NCI-H748 treated with DMSO at 0.1 percent for 48 hours (cell line): Measurements from ENCODE around the gene GLUL.

Source experiments
- DNase-seq: peaks from one replicate; lab custom pipeline; 2025; lab: John Stamatoyannopoulos, UW

Gene GLUL

DNA sequence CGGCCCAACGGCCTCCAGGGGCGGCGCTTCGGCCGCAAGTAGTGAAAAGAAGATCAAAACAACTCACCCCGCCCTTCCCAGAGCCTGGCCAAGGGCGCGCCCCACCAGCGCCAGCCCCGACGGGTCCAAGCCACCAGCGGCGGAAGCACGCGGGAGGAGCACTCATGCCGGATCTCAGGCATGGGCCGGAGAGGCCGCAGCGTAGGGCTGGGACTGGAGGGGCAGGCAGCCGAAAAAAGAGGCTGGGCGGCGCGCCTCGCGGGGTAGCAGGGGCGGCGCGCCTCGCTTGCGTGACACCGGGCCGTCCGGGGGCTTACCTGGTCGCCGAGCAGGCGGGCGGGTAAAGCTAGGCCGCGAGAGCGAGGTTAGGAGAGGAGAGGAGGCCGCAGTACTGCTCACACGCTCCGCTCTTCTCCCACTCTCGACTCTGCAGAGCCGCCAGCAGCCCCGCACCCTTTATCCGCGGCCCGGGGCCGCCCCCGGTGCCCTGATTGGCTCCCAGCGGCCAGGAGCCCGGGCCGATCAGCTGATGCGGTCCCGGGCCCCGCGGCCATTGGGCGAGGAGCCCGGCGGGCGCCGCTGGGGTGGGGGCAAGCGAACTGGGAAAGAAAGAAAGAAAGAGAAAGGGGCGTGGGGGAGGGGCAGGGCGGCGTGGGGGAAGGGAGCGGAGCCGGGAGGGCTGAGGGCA is at the start of gene GLUL:
Gene GLUL (minus strand): TSS at position 429 of the 688 bp plus-strand sequence. CDS start 3,053 bp downstream, outside the sequence.
- DNase-seq = peak; percentile 46

GRCh38 chr1:182438326-182438725 is 46.7 kb upstream of the GLUL start:
- DNase-seq = no peak

- DNase-seq = no peak
These were observed 42.0 kb upstream of the GLUL start for GRCh38 chr1:182433580-182433979.

DNA sequence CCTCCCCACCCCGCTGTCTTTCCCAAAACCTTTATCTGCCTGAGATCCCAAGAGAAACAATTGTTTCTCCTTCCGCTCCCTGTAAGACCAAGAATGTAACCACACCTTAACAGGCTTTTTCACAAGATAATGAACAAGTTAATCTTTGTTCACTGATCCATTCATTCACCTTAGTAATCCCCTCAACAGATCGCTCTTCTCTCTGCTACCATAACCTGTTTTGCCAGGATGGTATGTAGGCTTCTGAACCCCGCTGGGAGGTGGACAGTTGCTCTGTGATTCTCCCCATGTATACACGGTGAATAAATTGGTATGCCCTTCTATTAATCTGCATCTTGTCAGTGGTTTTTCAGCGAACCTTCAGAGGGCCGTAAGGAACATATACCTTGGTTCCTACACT is 39.7 kb upstream of the GLUL start:
- no peak for DNase-seq

DNA sequence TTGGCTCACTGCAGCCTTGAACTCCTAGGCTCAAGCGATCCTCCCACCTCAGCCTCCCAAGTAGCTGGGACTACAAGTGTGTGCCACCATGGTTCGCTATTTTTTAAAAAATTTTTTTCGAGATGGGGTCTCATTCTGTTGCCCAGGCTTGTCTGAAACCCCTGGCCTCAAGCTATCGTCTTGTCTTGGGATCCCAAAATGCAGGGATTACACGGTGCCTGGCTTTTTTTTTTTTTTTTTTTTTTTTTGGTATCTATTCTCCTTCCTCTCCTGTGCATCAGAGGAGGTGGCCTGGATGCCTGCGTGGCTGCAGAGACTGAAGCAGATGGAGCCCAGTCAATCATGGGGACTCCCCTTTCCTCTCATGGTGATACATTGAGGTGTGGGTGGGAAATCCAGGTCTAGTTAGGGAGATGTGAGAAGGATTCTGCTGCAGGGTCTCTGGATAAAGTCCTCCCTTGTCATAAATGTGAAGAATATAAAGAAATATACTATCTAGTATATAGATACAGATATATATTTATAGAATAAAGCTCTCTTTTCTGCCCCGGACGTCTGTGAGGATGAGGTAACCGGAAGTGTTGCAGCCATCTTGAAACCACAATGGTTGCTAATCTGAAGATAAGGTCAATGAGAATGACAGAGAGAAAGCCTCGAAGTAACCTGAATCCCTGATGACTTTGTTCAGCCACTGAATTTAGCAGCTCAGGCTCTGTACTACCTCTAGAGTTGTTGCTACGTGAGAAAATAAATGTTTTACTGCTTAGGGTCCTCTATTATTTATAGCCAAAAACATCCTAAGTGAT is 38.9 kb upstream of the GLUL start:
- no peak for DNase-seq

DNA sequence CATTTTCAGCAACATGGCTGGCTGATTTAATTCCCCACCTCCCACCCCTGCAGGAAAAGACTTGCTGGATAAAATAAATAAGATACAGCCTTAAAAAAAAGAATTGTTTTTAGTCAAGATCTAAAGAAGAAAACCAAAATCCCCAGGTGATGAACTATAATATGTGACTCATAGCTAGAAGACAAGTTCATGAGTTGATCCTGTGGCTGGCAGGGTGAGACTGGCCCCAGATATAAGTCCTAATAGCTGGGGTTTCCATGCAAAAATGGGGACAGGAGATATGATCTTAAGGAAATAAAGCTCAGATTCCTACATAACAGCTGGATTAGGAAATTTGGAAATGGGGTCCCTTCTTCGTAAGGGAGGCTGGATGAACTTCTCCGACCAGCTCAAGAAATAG is 36.5 kb upstream of the GLUL start:
- DNase-seq = no peak

- DNase-seq = no peak
These were observed 35.1 kb upstream of the GLUL start for GRCh38 chr1:182426442-182427430.

DNA sequence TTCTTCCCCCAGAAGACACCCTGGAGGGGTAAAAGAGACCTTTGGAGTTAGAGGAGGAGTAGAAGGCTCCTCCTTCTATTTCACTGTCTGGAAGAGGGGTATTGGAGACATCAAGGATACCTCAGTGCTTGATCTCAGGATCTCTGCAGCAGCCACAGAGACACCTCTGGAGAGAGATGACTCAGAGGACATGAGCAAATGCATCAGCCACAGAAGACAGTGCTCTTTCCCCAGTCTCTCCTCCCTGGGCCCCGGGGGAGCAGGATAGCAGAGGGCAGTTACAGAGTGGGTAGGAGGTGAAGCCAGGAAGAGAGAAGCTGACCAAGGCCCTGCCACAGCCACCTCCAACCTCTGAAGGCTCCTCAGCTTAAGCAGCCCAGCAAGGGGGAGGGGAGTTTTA is 24.2 kb upstream of the GLUL start:
- no peak for DNase-seq

- no peak for DNase-seq
These were observed 22.4 kb upstream of the GLUL start for GRCh38 chr1:182413969-182414368.

GRCh38 chr1:182413486-182413885 is 21.9 kb upstream of the GLUL start:
- no peak for DNase-seq

DNA sequence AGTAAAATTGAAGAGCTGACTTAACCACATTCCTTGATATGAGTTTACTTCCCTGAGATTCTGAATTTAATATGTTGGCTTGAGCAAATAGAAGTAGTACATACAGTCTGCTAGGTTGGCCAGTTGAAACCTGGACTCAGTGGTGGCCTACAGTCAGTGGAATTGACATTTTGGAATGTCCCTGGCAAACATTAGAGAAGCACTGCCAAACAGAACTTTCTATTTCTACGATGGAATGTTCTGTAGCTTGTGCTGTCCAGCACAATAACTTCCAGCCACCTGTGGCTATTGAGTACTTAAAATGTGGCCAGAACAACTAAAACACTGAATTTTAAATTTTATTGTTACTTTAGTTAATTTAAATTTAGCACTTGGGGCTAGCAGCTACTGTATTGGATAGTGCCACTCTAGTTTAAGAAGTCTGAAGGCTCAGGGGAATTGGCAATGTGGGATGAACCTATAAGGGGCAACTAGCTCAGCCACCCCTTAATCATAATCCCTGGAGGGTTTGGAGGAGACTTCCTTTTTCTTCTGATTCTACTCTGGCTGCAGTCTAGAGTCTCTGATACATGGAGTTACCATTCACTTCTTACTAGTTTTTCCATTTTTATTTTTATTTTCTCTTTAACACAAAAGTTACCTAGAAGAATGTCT is 19.2 kb upstream of the GLUL start:
- DNase-seq = no peak

DNA sequence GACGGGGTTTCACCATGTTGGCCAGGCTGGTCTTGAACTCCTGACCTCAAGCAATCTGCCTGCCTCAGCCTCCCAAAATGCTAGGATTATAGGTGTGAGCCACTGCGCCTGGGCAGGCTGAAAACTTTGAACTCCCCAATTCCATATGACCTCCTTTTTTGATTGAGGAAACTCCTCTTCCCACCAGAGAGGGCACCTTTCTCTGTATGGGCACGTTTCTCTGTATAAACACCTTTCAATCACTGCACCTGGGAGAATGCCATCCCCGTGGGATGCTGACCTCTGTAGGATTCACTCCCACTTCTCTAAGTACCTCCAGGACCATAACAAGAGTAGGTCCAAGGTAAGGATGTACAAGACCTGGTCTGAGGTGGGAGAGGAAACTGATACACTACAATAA is 18.5 kb upstream of the GLUL start:
- DNase-seq = no peak

DNA sequence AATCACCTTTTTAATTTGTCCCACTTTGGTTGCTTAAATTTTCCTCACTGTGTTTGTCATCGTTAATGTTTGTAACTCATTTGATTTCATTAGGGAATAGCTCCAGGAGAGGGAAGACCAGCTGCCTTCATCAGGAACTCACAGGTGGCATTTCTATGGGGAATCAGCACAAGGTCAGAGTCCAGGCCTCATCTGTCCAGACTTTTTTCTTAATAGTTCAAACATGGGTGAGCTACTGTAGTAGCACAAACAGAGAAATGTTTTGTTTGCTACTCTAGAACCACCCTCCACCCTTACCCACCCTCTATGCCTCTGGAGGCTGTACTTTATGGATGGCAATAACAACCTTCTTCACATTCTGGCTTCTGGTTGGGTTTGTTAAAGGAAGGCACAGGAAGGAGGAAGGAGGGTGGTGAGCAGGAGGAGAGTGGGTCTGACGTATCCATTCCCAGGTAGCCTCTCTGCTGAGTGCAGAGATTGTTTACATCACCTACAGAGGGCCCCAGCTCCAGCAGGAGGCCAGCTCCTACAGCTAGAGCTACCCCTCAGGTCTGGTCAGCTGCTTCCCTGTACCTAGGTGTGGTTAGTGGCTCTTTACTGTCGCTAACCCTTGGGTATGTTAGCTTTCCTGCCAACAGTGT is 17.0 kb upstream of the GLUL start:
- no peak for DNase-seq

GRCh38 chr1:182407724-182408123 is 16.1 kb upstream of the GLUL start:
- DNase-seq = no peak

DNA sequence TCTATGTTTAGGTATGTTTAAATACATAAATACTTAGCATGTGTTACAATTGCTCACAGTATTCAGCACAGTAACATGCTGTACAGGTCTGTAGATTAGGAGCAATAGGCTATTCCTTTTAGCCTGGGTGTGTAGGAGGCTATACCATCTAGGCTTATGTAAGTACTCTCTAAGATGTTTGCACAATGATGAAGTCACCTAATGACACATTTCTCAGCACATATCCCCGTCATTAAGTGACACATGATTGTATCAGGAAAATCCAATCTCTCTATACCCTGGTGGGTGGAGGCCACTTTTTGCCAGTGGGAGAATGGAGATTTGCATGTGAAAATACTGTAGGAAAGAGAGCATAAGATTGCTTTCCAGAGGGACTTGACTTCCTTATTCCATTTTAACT is 14.4 kb upstream of the GLUL start:
- DNase-seq = no peak

DNA sequence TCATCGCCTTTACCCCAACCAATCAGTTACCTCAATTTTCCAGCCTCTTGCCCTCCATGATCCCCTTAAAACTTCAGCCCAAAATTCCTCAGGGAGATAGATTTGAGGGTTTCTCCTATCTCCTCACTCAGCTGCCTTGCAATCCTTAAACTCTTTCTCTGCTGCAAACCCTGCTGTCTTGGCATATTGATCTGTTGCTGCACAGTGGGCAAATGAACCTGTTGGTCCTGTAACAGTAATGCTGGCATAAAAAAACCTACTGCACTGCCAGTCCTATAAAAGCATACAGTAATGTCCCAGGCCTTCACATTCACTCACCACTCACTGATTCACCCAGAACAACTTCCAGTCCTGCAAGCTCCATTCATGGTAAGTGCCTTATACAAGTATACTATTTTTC is 14.0 kb upstream of the GLUL start:
- DNase-seq = no peak

- no peak for DNase-seq
These were observed 13.2 kb upstream of the GLUL start for GRCh38 chr1:182404781-182405180.

- DNase-seq = no peak
These were observed 9.0 kb upstream of the GLUL start, which contains the start of gene TEDDM1 for GRCh38 chr1:182400567-182400966. Gene TEDDM1, minus strand, starts transcription at chr1:182400667. Its CDS starts 182 bp downstream, at chr1:182400485.

- DNase-seq = no peak
These were observed 6.2 kb upstream of the GLUL start for GRCh38 chr1:182397653-182398393.

GRCh38 chr1:182395906-182396305 is 4.3 kb upstream of the GLUL start:
- DNase-seq = no peak
